ENCODE results near the gene PAPOLA. TPM values are rescaled to one million over a fixed set of nuclear protein-coding genes. Genes with fewer than 3 reads are reported as not detected.
A peak's percentile ranks its signal among the peaks of the same experiment; 100 is the strongest.

The PAPOLA gene
- total RNA-seq, 1 experiment from 2014 or later = 223 TPM

- Histone ChIP-seq H3K4me3 (replicated peaks in 1 of 2; ENCODE audit: low read depth in 1 of 2, low read length in 2 of 2) (no peak overlapping the region), H3K27me3 (ENCODE audit: insufficient read depth, low read length) (no peaks in the 10 kb centered on the region), H3K4me2 (ENCODE audit: low read length) (peak overlapping the region; percentile 5; the same call in 1 of the 2 replicates), H3K9ac (ENCODE audit: low read length) (no peak overlapping the region), H3K4me1 (ENCODE audit: control insufficient read depth in 1 of 2, insufficient read depth in 2 of 2, low read length in 2 of 2) (peaks cover 12 to 20% of the 10 kb centered on the region in 2 experiments), H3K9me3 (ENCODE audit: control insufficient read depth in 1 of 2, insufficient read depth in 1 of 2, low read depth in 1 of 2, low read length in 2 of 2) (no peaks in the 10 kb centered on the region), H3K27ac (ENCODE audit: low read depth, low read length) (no peak overlapping the region), H4K20me1 (ENCODE audit: insufficient read depth) (peaks cover 73% of the 10 kb centered on the region), H3K36me3 (ENCODE audit: control insufficient read depth in 1 of 2, insufficient read depth in 2 of 2, low read length in 2 of 2) (no peaks in the 10 kb centered on the region), H3K9me2 (ENCODE audit: insufficient read depth) (no peaks in the 10 kb centered on the region), H3K79me2 (ENCODE audit: insufficient read depth, low read length) (peaks cover 100% of the 10 kb centered on the region), H2AFZ (ENCODE audit: low read depth, low read length, poor library complexity, severe bottlenecking) (no peak overlapping the region)
- no peak for TF ChIP-seq CBX3 (IDR thresholded peaks at IDR 0.05; ENCODE audit: low read depth)
- no peak for TF ChIP-seq TCF7L2 (IDR thresholded peaks at IDR 0.05; ENCODE audit: borderline replicate concordance, extremely low read depth, insufficient read depth, insufficient read length)
- TF ChIP-seq EZH2 (IDR thresholded peaks at IDR 0.05) = no peak
- no peak for TF ChIP-seq SIN3A (IDR thresholded peaks at IDR 0.05; ENCODE audit: low read depth)
- no peak for TF ChIP-seq REST (IDR thresholded peaks at IDR 0.05; ENCODE audit: low read depth)
- no peak for TF ChIP-seq EGR1 (IDR thresholded peaks at IDR 0.05; ENCODE audit: low read depth)
- TF ChIP-seq MAX (IDR thresholded peaks at IDR 0.05) = no peak
- no peak for TF ChIP-seq JUND (IDR thresholded peaks at IDR 0.05)
- TF ChIP-seq RAD21 (IDR thresholded peaks at IDR 0.05; ENCODE audit: low read depth) = no peak
- TF ChIP-seq SRF (IDR thresholded peaks at IDR 0.05; ENCODE audit: low read depth) = no peak
- no peak for TF ChIP-seq ATF3 (IDR thresholded peaks at IDR 0.05)
- ChIA-PET POLR2A (no interaction called here), CTCF (interaction anchor here (0.9 kb wide), 1 partner anchor 408 kb away, joined by 3 read pairs; no protein-coding TSS in a partner anchor), RAD21 (ENCODE audit: low non-redundant PET in 1 of 2, low total read pairs in 2 of 2, uncharacterized antibody in 2 of 2, unreplicated experiment in 2 of 2) (no interaction called here)
- no TSS peak for BruUV-seq (replicated peaks)
- ATAC-seq (peak; percentile 34; the same call in 1 of the 2 replicates), DNase-seq (ENCODE audit: low read depth, low spot score) (no peak)
- intact Hi-C loops (cut with micrococcal nuclease) = loop anchor here (10.0 kb wide), 1 partner anchor 144 kb away; the partner anchor contains the start of genes ATG2B and GSKIP
Observed at GRCh38 chr14:96508900-96509299, 6.7 kb downstream of the PAPOLA start.

Data from HCT116 (cell line).